GM12878 (cell line): ENCODE results near the gene NBDY. TPM values are rescaled to one million over a fixed set of nuclear protein-coding genes. Genes with fewer than 3 reads are reported as not detected.

ENCODE experiments used
- ATAC-seq: fragments of 200-7000 bp; cut with Tn5 transposase; 3 replicates; pipeline ENCODE4 v1.9.1; 2020; ENCODE audit warnings: mild to moderate bottlenecking, moderate library complexity
- BruUV-seq: library from RNA; stranded (reverse); fragments of 400-500 nt; replicated peaks from 2 replicates; lab custom pipeline; 2021; lab: Mats Ljungman, UMichigan
- CTCF ChIA-PET: fragments of 300-600 bp; sonication (Branson Sonifier 250); formaldehyde crosslinking; extraction: SDS; loops from one replicate; lab custom pipeline; 2021; ENCODE audit warnings: inconsistent platforms; lab: Yijun Ruan, JAX
- POLR2A ChIA-PET: fragments of 350-600 bp; formaldehyde crosslinking; extraction: SDS; loops from one replicate; lab custom pipeline; 2021; ENCODE audit warnings: inconsistent platforms; lab: Charles Lee
- RAD21 ChIA-PET: fragments of 300-600 bp; sonication (Branson Sonifier 250); formaldehyde crosslinking; loops from one replicate; lab custom pipeline; 2023; ENCODE audit warnings: antibody characterized with exemption; ENCODE audit not compliant: unreplicated experiment; lab: Charles Lee
- SMC1A ChIA-PET: fragments of 300-600 bp; sonication (Branson Sonifier 250); formaldehyde crosslinking; loops from one replicate; lab custom pipeline; 2023; ENCODE audit not compliant: unreplicated experiment, uncharacterized antibody; lab: Charles Lee
- DNase-seq: peaks from one replicate; pipeline ENCODE4 v3.0.0-alpha.2; 2011; ENCODE audit warnings: low read depth, low spot score
- FAIRE-seq: peaks from 3 replicates; lab custom pipeline; 2011; peaks lifted over from hg19 to GRCh38; lab: Jason Lieb, UNC
- H2AFZ ChIP-seq: 2 replicates; pipeline ENCODE4 v1.6.0; 2011; ENCODE audit warnings: low read depth, low read length, control low read depth; ENCODE audit not compliant: control insufficient read depth
- H3K27ac ChIP-seq: 2 replicates; pipeline ENCODE4 v1.5.1; 2011; ENCODE audit warnings: control low read depth; ENCODE audit not compliant: control insufficient read depth, insufficient read depth
- H3K27me3 ChIP-seq, 2 experiments: replicated peaks in 1 of 2; 2 replicates each; pipeline versions ENCODE4 v1.6.0 to v1.6.1; 2011; ENCODE audit warnings: low read length in 1 of 2; ENCODE audit not compliant: control insufficient read depth in 2 of 2, insufficient read depth in 2 of 2
- H3K36me3 ChIP-seq, 2 experiments: 2 replicates each; pipeline ENCODE4 v1.5.1; 2011; ENCODE audit warnings: low read length in 1 of 2; ENCODE audit not compliant: control insufficient read depth in 2 of 2, insufficient read depth in 2 of 2
- H3K4me1 ChIP-seq: 2 replicates; pipeline ENCODE4 v1.6.1; 2011; ENCODE audit warnings: mild to moderate bottlenecking, low read length, moderate library complexity, mixed read lengths; ENCODE audit not compliant: control insufficient read depth, insufficient read depth
- H3K4me2 ChIP-seq: 2 replicates; pipeline ENCODE4 v1.6.0; 2011; ENCODE audit warnings: control low read depth; ENCODE audit not compliant: control insufficient read depth, insufficient read depth
- H3K4me3 ChIP-seq: fragments of 200-600 bp; sonication (generic); 2 replicates; pipeline ENCODE4 v1.5.1; 2016
- H3K79me2 ChIP-seq: 2 replicates; pipeline ENCODE4 v1.6.0; 2011; ENCODE audit warnings: low read length; ENCODE audit not compliant: control insufficient read depth, insufficient read depth
- H3K9ac ChIP-seq: 2 replicates; pipeline ENCODE4 v1.8.0; 2011; ENCODE audit warnings: low read length, control low read depth, mixed read lengths; ENCODE audit not compliant: control insufficient read depth, insufficient read depth
- H3K9me3 ChIP-seq: replicated peaks from 3 replicates; pipeline ENCODE4 v1.5.1; 2011; ENCODE audit warnings: mild to moderate bottlenecking, low read length; ENCODE audit not compliant: control insufficient read depth, insufficient read depth
- H4K20me1 ChIP-seq: 2 replicates; pipeline ENCODE4 v1.6.0; 2011; ENCODE audit not compliant: control insufficient read depth, insufficient read depth
- CHD2 ChIP-seq: IDR thresholded peaks from 2 replicates; pipeline ENCODE4 v1.6.1; 2011; ENCODE audit warnings: low read depth, low read length, improper control_type of control experiment, borderline replicate concordance
- CHD4 ChIP-seq: fragments of 200-600 bp; sonication (generic); IDR thresholded peaks from 2 replicates; pipeline ENCODE4 v1.6.1; 2016; ENCODE audit warnings: mild to moderate bottlenecking
- CTCF ChIP-seq, 3 experiments: IDR thresholded peaks in 2 of 3; conservative IDR thresholded peaks in 1 of 3; 2 replicates each; pipeline ENCODE4 v1.5.1; 2011; ENCODE audit warnings: low read depth in 3 of 3, low read length in 3 of 3, mild to moderate bottlenecking in 3 of 3, control low read depth in 2 of 3, moderate library complexity in 2 of 3, inconsistent platforms in 1 of 3, mixed read lengths in 1 of 3; ENCODE audit not compliant: control insufficient read depth in 2 of 3, insufficient read depth in 1 of 3; ENCODE audit errors: extremely low read depth in 1 of 3
- DPF2 ChIP-seq: fragments of 450-650 bp; IDR thresholded peaks from 2 replicates; pipeline ENCODE4 v1.6.1; 2017; ENCODE audit warnings: mild to moderate bottlenecking
- EP300 ChIP-seq, 2 experiments: fragments of 150-350 bp in 1 of 2; IDR thresholded peaks; 2 replicates each; pipeline ENCODE4 v1.6.1; 2011 to 2012; ENCODE audit warnings: low read depth in 2 of 2, low read length in 2 of 2, borderline replicate concordance in 1 of 2, improper control_type of control experiment in 1 of 2, inconsistent platforms in 1 of 2; ENCODE audit not compliant: control insufficient read depth in 1 of 2
- GABPA ChIP-seq: IDR thresholded peaks from 2 replicates; pipeline ENCODE4 v1.6.1; 2014; ENCODE audit warnings: antibody characterized with exemption, low read depth, mild to moderate bottlenecking, inconsistent platforms
- HDAC6 ChIP-seq: fragments of 200-600 bp; sonication (generic); IDR thresholded peaks from one replicate; pipeline ENCODE4 v1.8.0; 2017; ENCODE audit warnings: antibody characterized with exemption; ENCODE audit not compliant: unreplicated experiment
- IKZF1 ChIP-seq: fragments of 450-650 bp; conservative IDR thresholded peaks from 2 replicates; pipeline ENCODE4 v1.6.1; 2017; ENCODE audit warnings: antibody characterized with exemption, mild to moderate bottlenecking
- IRF4 ChIP-seq: IDR thresholded peaks from 2 replicates; pipeline ENCODE4 v1.6.1; 2011; ENCODE audit warnings: low read depth, low read length
- MXI1 ChIP-seq: fragments of 150-350 bp; IDR thresholded peaks from 2 replicates; pipeline ENCODE4 v1.6.1; 2011; ENCODE audit warnings: low read depth, mild to moderate bottlenecking, inconsistent platforms, low read length, improper control_type of control experiment
- NFIC ChIP-seq: IDR thresholded peaks from 2 replicates; pipeline ENCODE4 v1.6.1; 2012; ENCODE audit warnings: low read depth, mild to moderate bottlenecking, inconsistent platforms, low read length, moderate library complexity
- NFXL1 ChIP-seq: fragments of 450-650 bp; IDR thresholded peaks from 2 replicates; pipeline ENCODE4 v1.6.1; 2017; ENCODE audit warnings: antibody characterized with exemption, mild to moderate bottlenecking, borderline replicate concordance
- NRF1 ChIP-seq: conservative IDR thresholded peaks from 2 replicates; pipeline ENCODE4 v1.6.1; 2011; ENCODE audit warnings: mild to moderate bottlenecking, low read depth, low read length, improper control_type of control experiment
- RAD21 ChIP-seq: IDR thresholded peaks from 2 replicates; pipeline ENCODE4 v1.6.1; 2011; ENCODE audit warnings: mild to moderate bottlenecking, low read depth, low read length, moderate library complexity; ENCODE audit not compliant: insufficient read depth
- SMAD1 ChIP-seq: fragments of 450-650 bp; IDR thresholded peaks from 2 replicates; pipeline ENCODE4 v1.6.1; 2018; ENCODE audit warnings: mild to moderate bottlenecking, low read depth; ENCODE audit not compliant: partially characterized antibody
- SREBF2 ChIP-seq: IDR thresholded peaks from 2 replicates; pipeline ENCODE4 v1.6.1; 2012; ENCODE audit warnings: mild to moderate bottlenecking, low read length
- TBL1XR1 ChIP-seq: IDR thresholded peaks from 2 replicates; pipeline ENCODE4 v1.6.1; 2012; ENCODE audit warnings: low read depth, low read length, improper control_type of control experiment
- TCF12 ChIP-seq: IDR thresholded peaks from 2 replicates; pipeline ENCODE4 v1.6.1; 2011; ENCODE audit warnings: low read depth, mild to moderate bottlenecking, low read length
- YY1 ChIP-seq: IDR thresholded peaks from 2 replicates; pipeline ENCODE4 v1.6.1; 2011; ENCODE audit warnings: low read depth, mild to moderate bottlenecking, low read length
- ZBED1 ChIP-seq: IDR thresholded peaks from 2 replicates; pipeline ENCODE4 v1.6.1; 2016; ENCODE audit warnings: borderline replicate concordance
- WGBS: methylation state at CpG from one replicate; pipeline ENCODE4 v1.1.6; 2016; ENCODE audit warnings: low lambda C conversion rate; ENCODE audit not compliant: insufficient replicate concordance, insufficient coverage; ENCODE audit errors: missing lambda C conversion rate; 5-methylcytosine and 5-hydroxymethylcytosine counted together
- in situ Hi-C: fragments of 300-500 bp; cut with MboI; formaldehyde crosslinking; loops from 9 replicates; pipeline ENCODE4 v1.14.3; 2018; ENCODE audit warnings: mixed read lengths
- intact Hi-C: fragments of 100-400 bp; cut with micrococcal nuclease; formaldehyde crosslinking; loops from one replicate; pipeline ENCODE4 v1.14.2; 2022; ENCODE audit not compliant: unreplicated experiment
- polyA plus RNA-seq, 11 experiments: library from polyadenylated mRNA; depleted of rRNA in 4 of 11; unstranded in 6 of 11; stranded (reverse) in 5 of 11; fragments of >200 nt; fragmentation: Nextera tagmentation in 4 of 11; fragmentation: Illumina TruSeq in 1 of 11; extraction: Ambion mirVana in 4 of 11; extraction: Trizol in 1 of 11; gene quantifications; 1 replicate in 1 of 11; 2 replicates in 10 of 11; pipeline versions ENCODE4 v1.2.1 to v1.2.3, GENCODE V29; 2011 to 2016; ENCODE audit warnings: inconsistent platforms in 2 of 11, missing spikeins in 2 of 11, low read depth in 1 of 11
- total RNA-seq, 4 experiments: library from RNA; depleted of rRNA in 3 of 4; stranded (reverse); fragments of >200 nt in 3 of 4; fragmentation: Illumina TruSeq in 1 of 4; extraction: Trizol in 1 of 4; gene quantifications; 2 replicates each; pipeline versions ENCODE4 v1.2.1 to v1.2.3, GENCODE V29; 2013 to 2021

NBDY gene
- total and polyA plus RNA-seq, 10 of the 15 experiments (the other 5 are each of a cell fraction or from before 2014, with no cell fraction given) = 10.8 to 122 (median 61.5) TPM

GRCh38 chrX:56764153-56764974 lies 35.3 kb downstream of the NBDY start:
- WGBS = 1% methylated on average over 20 of the region's 20 CpGs
- peaks cover 4% of the 10 kb centered on the region for H3K79me2 ChIP-seq
- ATAC-seq (peak; percentile 60), FAIRE-seq (peak; percentile 13), DNase-seq (peak; percentile 99)
- CTCF ChIA-PET = interaction anchor here (0.6 to 4.5 kb wide), 15 partner anchors 8 to 688 kb away, joined by 3 to 25 read pairs (median 4); partner anchors contain the start of gene NBDY
- H3K4me1 ChIP-seq = peaks cover 31% of the 10 kb centered on the region
- H3K27ac ChIP-seq = peak overlapping the region; percentile 90
- BruUV-seq = no TSS peak
- intact Hi-C loops = no loop called here
- H3K4me3 ChIP-seq = peak overlapping the region; percentile 64
- H4K20me1 ChIP-seq = no peaks in the 10 kb centered on the region
- peak overlapping the region; percentile 85 for H3K4me2 ChIP-seq
- POLR2A ChIA-PET = interaction anchor here (1.2 to 1.3 kb wide), 2 partner anchors 38 to 223 kb away, joined by 3 read pairs; no protein-coding TSS in a partner anchor
- SMC1A ChIA-PET = interaction anchor here (1.1 to 2.8 kb wide), 5 partner anchors 19 to 214 kb away, joined by 3 to 17 read pairs (median 3); no protein-coding TSS in a partner anchor
- peak overlapping the region; percentile 81 for H2AFZ ChIP-seq
- in situ Hi-C loops = no loop called here
- H3K9me3 ChIP-seq = no peaks in the 10 kb centered on the region
- H3K27me3 ChIP-seq = no peaks in the 10 kb centered on the region
- no peaks in the 10 kb centered on the region; a peak in 1 of 4 replicates for H3K36me3 ChIP-seq
- RAD21 ChIA-PET = interaction anchor here (1.1 to 2.9 kb wide), 5 partner anchors 19 to 214 kb away, joined by 3 to 16 read pairs (median 4); no protein-coding TSS in a partner anchor
- peak overlapping the region; percentile 87 for H3K9ac ChIP-seq
- TF ChIP-seq SREBF2 = no peak
- TF ChIP-seq ZBED1 = peak; percentile 41
- TF ChIP-seq YY1 = peak; percentile 88
- peak; percentile 53 to 87 (median 55); a peak in 5 of 6 replicates for TF ChIP-seq CTCF (IDR thresholded peaks at IDR 0.05 in 2 of 3, conservative IDR thresholded peaks at IDR 0.05 in 1 of 3; ENCODE audit: control insufficient read depth in 2 of 3, extremely low read depth in 1 of 3, insufficient read depth in 1 of 3, low read depth in 3 of 3, low read length in 3 of 3)
- TF ChIP-seq GABPA = no peak
- no peak for TF ChIP-seq HDAC6
- peak; percentile 23; the same call in 1 of the 2 replicates for TF ChIP-seq NFIC
- TF ChIP-seq CHD2 = peak; percentile 85
- TF ChIP-seq RAD21 = peak; percentile 90
- no peak for TF ChIP-seq DPF2
- peak; percentile 87 for TF ChIP-seq TBL1XR1
- TF ChIP-seq MXI1 = peak; percentile 86
- TF ChIP-seq IRF4 = 0 out of 2 replicates have a peak, but pooled peaks have one; percentile 52
- no peak for TF ChIP-seq NFXL1
- TF ChIP-seq EP300 (IDR thresholded peaks at IDR 0.05; ENCODE audit: borderline replicate concordance in 1 of 2, control insufficient read depth in 1 of 2, low read depth in 2 of 2, low read length in 2 of 2) = 0 out of 4 replicates have a peak, but pooled peaks of 1 of the 2 experiments have one; percentile 21
- 0 out of 2 replicates have a peak, but pooled peaks have one; percentile 13 for TF ChIP-seq CHD4
- peak; percentile 31; the same call in 1 of the 2 replicates for TF ChIP-seq IKZF1
- peak; percentile 87 for TF ChIP-seq TCF12
- TF ChIP-seq NRF1 = no peak
- TF ChIP-seq SMAD1 = no peak
